MG63 (cell line): ENCODE measurements around the gene FXYD3. TPM values are rescaled to one million over a fixed set of nuclear protein-coding genes. Genes with fewer than 3 reads are reported as not detected.
"Not testable (repeated sequence)": the region's sequence is repeated elsewhere in the genome, so short reads cannot be mapped to it uniquely, and the experiment has no call there.

Experiments used
- DNase-seq: peaks from one replicate; pipeline ENCODE4 v3.0.0-alpha.2; 2020
- H3K27me3 ChIP-seq: fragments of 250-450 bp; sonication (Bioruptor Pico); 2 replicates; pipeline ENCODE4 v1.5.1; 2020; ENCODE audit warnings: mild to moderate bottlenecking, moderate library complexity
- H3K36me3 ChIP-seq: fragments of 250-450 bp; sonication (Bioruptor Pico); 2 replicates; pipeline ENCODE4 v1.5.1; 2020; ENCODE audit warnings: mild to moderate bottlenecking, moderate library complexity
- H3K4me3 ChIP-seq: fragments of 250-450 bp; sonication (Bioruptor Pico); 2 replicates; pipeline ENCODE4 v1.5.1; 2020; ENCODE audit warnings: mild to moderate bottlenecking, moderate library complexity
- H3K9me3 ChIP-seq: fragments of 250-450 bp; sonication (Bioruptor Pico); 2 replicates; pipeline ENCODE4 v1.5.1; 2020; ENCODE audit warnings: mild to moderate bottlenecking, moderate library complexity
- total RNA-seq: library from RNA; depleted of rRNA; stranded (reverse); fragments of >200 nt; shearing (Covaris generic); gene quantifications from 2 replicates; pipeline ENCODE4 v1.2.3, GENCODE V29; 2014; ENCODE audit warnings: low replicate concordance

FXYD3 gene
- total RNA-seq, 1 experiment from 2014 or later = not detected

- no peak for DNase-seq
- Histone ChIP-seq H3K9me3 (no peaks in the 10 kb centered on the region), H3K36me3 (no peaks in the 10 kb centered on the region), H3K27me3 (no peaks in the 10 kb centered on the region), H3K4me3 (no peak overlapping the region)
Observed at GRCh38 chr19:35126624-35126959, 11.0 kb downstream of the FXYD3 start.

GRCh38 chr19:35127871-35128270 lies 12.2 kb downstream of the FXYD3 start:
- Histone ChIP-seq H3K36me3 (no peaks in the 10 kb centered on the region), H3K4me3 (no peak overlapping the region), H3K27me3 (no peaks in the 10 kb centered on the region), H3K9me3 (no peaks in the 10 kb centered on the region)
- no peak for DNase-seq

- Histone ChIP-seq H3K27me3 (no peaks in the 10 kb centered on the region), H3K4me3 (no peak overlapping the region), H3K36me3 (no peaks in the 10 kb centered on the region), H3K9me3 (no peaks in the 10 kb centered on the region)
- DNase-seq = no peak
Observed at GRCh38 chr19:35128398-35129057, 12.9 kb downstream of the FXYD3 start.

GRCh38 chr19:35129724-35130274 lies 14.2 kb downstream of the FXYD3 start:
- H3K9me3 ChIP-seq, H3K36me3 ChIP-seq, DNase-seq, H3K27me3 ChIP-seq, H3K4me3 ChIP-seq: not testable (repeated sequence)

GRCh38 chr19:35130761-35131720 lies 15.4 kb downstream of the FXYD3 start:
- no peaks in the 10 kb centered on the region for H3K9me3 ChIP-seq
- H3K27me3 ChIP-seq = no peaks in the 10 kb centered on the region
- H3K4me3 ChIP-seq = no peak overlapping the region
- no peaks in the 10 kb centered on the region for H3K36me3 ChIP-seq
- no peak for DNase-seq

GRCh38 chr19:35132254-35132653 lies 16.6 kb downstream of the FXYD3 start:
- Histone ChIP-seq H3K9me3 (no peaks in the 10 kb centered on the region), H3K36me3 (no peaks in the 10 kb centered on the region), H3K4me3 (no peak overlapping the region), H3K27me3 (no peaks in the 10 kb centered on the region)
- no peak for DNase-seq

GRCh38 chr19:35133826-35134225 lies 18.2 kb downstream of the FXYD3 start:
- no peaks in the 10 kb centered on the region for H3K27me3 ChIP-seq
- no peak for DNase-seq
- H3K36me3 ChIP-seq = no peaks in the 10 kb centered on the region
- H3K9me3 ChIP-seq = no peaks in the 10 kb centered on the region
- no peak overlapping the region for H3K4me3 ChIP-seq

- Histone ChIP-seq H3K4me3 (no peak within 1 kb of the TSS), H3K9me3 (no peaks in the 10 kb centered on the region), H3K27me3 (no peaks in the 10 kb centered on the region), H3K36me3 (no peaks in the 10 kb centered on the region)
- no peak for DNase-seq
Observed at GRCh38 chr19:35134601-35135242, 19.1 kb downstream of the FXYD3 start, which contains the start of gene LGI4. Gene LGI4 (minus strand): TSS chr19:35135059. CDS start chr19:35134680, 379 bp downstream.

GRCh38 chr19:35135389-35135909 lies 19.8 kb downstream of the FXYD3 start:
- H3K27me3 ChIP-seq = no peaks in the 10 kb centered on the region
- H3K9me3 ChIP-seq = no peaks in the 10 kb centered on the region
- no peaks in the 10 kb centered on the region for H3K36me3 ChIP-seq
- DNase-seq = peak; percentile 55
- H3K4me3 ChIP-seq = no peak overlapping the region

GRCh38 chr19:35136231-35136630 lies 20.6 kb downstream of the FXYD3 start:
- Histone ChIP-seq H3K36me3 (no peaks in the 10 kb centered on the region), H3K27me3 (no peaks in the 10 kb centered on the region)
- no peak for DNase-seq

GRCh38 chr19:35136977-35137702 lies 21.5 kb downstream of the FXYD3 start:
- Histone ChIP-seq H3K4me3 (no peak overlapping the region), H3K9me3 (no peaks in the 10 kb centered on the region), H3K27me3 (no peaks in the 10 kb centered on the region), H3K36me3 (no peaks in the 10 kb centered on the region)
- DNase-seq = no peak

More at GRCh38 chr19:35136231-35136630, 20.6 kb downstream of the FXYD3 start:
- no peaks in the 10 kb centered on the region for H3K9me3 ChIP-seq
- H3K4me3 ChIP-seq = no peak overlapping the region

GRCh38 chr19:35138305-35138892 lies 22.8 kb downstream of the FXYD3 start, which contains the start of gene FXYD1:
Gene FXYD1 (plus strand): TSS chr19:35138824. CDS start chr19:35140080, 1,256 bp downstream.
- no peak within 1 kb of the TSS for H3K4me3 ChIP-seq
- H3K9me3 ChIP-seq = no peaks in the 10 kb centered on the region
- no peak for DNase-seq
- H3K27me3 ChIP-seq = no peaks in the 10 kb centered on the region
- no peaks in the 10 kb centered on the region for H3K36me3 ChIP-seq

GRCh38 chr19:35140207-35140961 lies 24.8 kb downstream of the FXYD3 start:
- no peak for DNase-seq
- Histone ChIP-seq H3K4me3 (no peak overlapping the region), H3K36me3 (no peaks in the 10 kb centered on the region), H3K27me3 (no peaks in the 10 kb centered on the region), H3K9me3 (no peaks in the 10 kb centered on the region)

- no peaks in the 10 kb centered on the region for H3K27me3 ChIP-seq
- peak; percentile 83 for DNase-seq
- H3K9me3 ChIP-seq = no peaks in the 10 kb centered on the region
- no peaks in the 10 kb centered on the region for H3K36me3 ChIP-seq
- H3K4me3 ChIP-seq = no peak overlapping the region
Observed at GRCh38 chr19:35140962-35141836, 25.6 kb downstream of the FXYD3 start.
